GM12892 (cell line): Measurements from ENCODE around the gene CLEC16A.

Source experiments
- DNase-seq: peaks from one replicate; pipeline ENCODE4 v3.0.0; 2011; ENCODE audit not compliant: insufficient read length
- FAIRE-seq: peaks from 2 replicates; lab custom pipeline; 2011; peaks lifted over from hg19 to GRCh38; lab: Jason Lieb, UNC
- POLR2A ChIP-seq: IDR thresholded peaks from 2 replicates; pipeline ENCODE4 v1.6.1; 2011; ENCODE audit warnings: low read depth, low read length, control low read depth
- POLR2AphosphoS5 ChIP-seq: IDR thresholded peaks from 2 replicates; pipeline ENCODE4 v1.6.1; 2011; ENCODE audit warnings: low read depth, low read length, control low read depth
- TAF1 ChIP-seq: IDR thresholded peaks from 2 replicates; pipeline ENCODE4 v1.6.1; 2011; ENCODE audit warnings: low read depth, mild to moderate bottlenecking, control low read depth, low read length, borderline replicate concordance

The CLEC16A gene

GRCh38 chr16:10945065-10945787, 862 bp downstream of the CLEC16A start:
- DNase-seq (no peak), FAIRE-seq (no peak)
- no peak for TF ChIP-seq POLR2A
- no peak for TF ChIP-seq TAF1
- TF ChIP-seq POLR2AphosphoS5 = no peak

DNA sequence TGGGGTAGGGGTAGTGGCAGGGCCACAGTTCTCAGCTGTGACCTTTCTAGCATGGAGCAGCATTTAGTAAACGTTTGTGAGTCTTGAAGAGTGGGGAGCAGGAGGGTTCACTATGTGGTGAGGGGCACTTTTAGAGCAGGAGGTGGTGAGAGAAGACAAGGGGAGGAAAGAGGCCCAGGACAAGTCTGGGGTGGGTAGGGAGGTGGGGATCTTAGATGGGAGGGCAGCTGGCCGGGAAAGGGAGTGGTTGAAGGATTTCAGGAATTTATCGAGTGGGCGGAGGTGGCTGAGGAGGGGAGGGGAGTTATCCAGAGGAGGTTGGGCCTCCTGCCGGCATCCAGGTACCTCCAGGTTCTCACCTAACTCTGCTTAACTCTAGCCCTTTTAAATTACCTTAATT, 1.9 kb downstream of the CLEC16A start:
- FAIRE-seq = no peak
- DNase-seq = no peak
- no peak for TF ChIP-seq POLR2AphosphoS5
- TF ChIP-seq TAF1 = no peak
- no peak for TF ChIP-seq POLR2A

GRCh38 chr16:10947211-10947787, 2.9 kb downstream of the CLEC16A start:
- FAIRE-seq (no peak), DNase-seq (no peak)
- TF ChIP-seq TAF1 (no peak), POLR2AphosphoS5 (no peak), POLR2A (no peak)

DNA sequence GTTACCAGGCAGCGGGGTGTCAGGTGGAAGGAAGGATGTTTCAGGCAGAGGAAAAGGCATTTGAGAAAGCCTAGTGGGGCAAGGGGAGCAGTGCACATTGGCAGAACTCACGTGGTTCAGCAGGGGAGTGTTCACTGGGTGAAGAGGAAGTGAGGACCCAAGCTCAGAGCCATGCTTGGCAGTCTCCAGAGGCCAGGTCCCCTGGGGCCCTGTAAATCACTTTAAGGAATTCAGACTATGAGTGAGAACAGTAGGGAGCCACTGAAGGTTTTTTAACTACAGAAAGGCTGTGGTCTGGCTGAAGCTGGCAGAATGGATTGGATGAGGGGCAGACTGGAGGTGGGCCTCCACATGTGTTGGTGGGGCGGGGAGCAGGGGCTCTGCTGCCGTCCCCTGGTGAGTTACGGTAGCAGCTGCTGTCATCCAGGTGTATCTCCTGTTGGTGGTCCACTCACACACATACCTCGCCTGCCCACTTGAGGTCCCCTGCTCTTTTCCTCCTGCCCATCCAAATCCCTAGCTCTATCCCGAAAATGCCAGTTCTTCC, 5.1 kb downstream of the CLEC16A start:
- peak; percentile 87 for FAIRE-seq
- no peak for TF ChIP-seq TAF1
- TF ChIP-seq POLR2AphosphoS5 = no peak; the same call in 1 of the 2 replicates
- TF ChIP-seq POLR2A = no peak; the same call in 1 of the 2 replicates
- DNase-seq = no peak

DNA sequence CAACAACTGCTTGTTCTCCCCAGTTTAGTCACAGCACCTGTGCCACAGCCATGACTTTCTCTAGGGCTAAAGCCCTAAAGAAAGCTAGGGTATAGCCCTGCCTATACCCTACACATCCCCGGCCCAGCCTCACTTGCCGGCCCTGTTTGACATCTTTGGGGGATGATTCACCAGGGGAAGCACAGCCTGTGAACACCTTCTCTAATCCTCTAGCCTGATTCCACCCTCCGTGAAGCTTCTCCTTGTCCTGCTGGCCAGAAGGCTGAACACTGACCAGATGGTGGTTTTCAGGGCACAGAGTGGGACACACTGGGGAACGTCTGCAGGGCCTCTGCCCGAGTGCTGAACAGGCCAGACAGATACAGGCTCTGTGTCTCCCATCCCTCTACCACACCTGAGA, 6.0 kb downstream of the CLEC16A start:
- DNase-seq (no peak), FAIRE-seq (no peak)
- TF ChIP-seq POLR2AphosphoS5 (no peak), TAF1 (no peak), POLR2A (no peak)

DNA sequence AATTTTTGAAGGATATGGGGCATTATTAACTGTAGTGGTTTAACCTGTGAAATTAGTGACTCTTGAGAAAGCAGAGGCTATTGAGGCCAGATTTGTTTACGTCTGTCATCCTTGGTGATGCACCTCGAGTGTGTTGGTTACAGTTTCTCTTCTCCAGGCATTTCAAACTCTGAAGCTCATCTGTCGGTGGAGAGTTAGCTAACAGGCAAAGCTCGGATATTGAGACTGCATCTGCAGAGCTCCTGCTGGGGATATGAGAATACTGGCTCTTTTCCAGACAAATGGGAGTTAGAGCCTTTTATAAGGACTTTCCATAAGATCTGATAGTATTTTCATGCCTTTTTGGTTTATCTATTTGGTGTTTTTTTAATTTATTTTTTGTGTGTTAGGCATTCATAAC, 6.7 kb downstream of the CLEC16A start:
- DNase-seq = no peak
- FAIRE-seq = no peak
- TF ChIP-seq POLR2AphosphoS5 = no peak
- TF ChIP-seq TAF1 = no peak
- no peak for TF ChIP-seq POLR2A

DNA sequence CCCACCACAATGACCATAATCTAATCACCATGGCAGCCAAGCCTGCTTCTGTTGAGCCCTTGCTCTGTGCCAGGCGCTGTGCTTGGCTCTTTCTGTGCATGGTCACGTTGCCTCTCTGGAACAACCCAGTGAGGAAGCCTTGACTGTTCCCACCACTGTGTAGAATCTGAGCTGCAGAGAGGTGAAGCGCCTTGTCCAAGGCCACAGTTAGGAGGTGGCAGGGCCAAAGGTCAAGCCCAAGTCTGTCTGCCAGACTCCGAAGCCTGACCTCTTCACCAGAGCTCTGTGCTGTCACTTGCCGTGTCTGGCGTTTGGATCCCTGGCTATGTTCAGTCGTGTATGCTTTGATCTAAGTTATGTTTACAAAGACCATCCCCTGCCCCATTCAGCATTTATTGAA, 10.5 kb downstream of the CLEC16A start:
- TF ChIP-seq POLR2AphosphoS5 = no peak
- TF ChIP-seq POLR2A = no peak
- no peak for TF ChIP-seq TAF1
- DNase-seq (no peak), FAIRE-seq (no peak)

- DNase-seq (no peak), FAIRE-seq (peak; percentile 5)
- no peak for TF ChIP-seq POLR2A
- TF ChIP-seq POLR2AphosphoS5 = no peak
- no peak for TF ChIP-seq TAF1
Measured at GRCh38 chr16:10957771-10958482, 13.6 kb downstream of the CLEC16A start.

DNA sequence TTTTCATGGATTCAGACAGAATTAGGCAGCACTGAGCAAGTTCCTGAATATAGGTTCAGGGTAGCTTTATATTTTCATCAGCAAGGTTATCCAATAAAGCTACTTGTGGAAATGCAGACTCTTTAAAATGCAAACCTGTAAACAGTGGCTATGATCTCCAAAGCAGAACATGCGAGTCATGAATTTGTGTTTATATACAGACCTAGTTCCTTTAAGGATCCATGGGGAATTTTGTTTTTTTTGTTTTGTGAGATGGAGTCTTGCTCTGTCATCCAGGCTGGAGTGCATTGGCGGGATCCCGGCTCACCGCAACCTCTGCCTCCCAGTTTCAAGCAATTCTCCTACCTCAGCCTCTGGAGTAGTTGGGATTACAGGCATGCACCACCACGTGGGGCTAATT, 14.8 kb downstream of the CLEC16A start:
- no peak for FAIRE-seq
- no peak for DNase-seq
- no peak for TF ChIP-seq TAF1
- no peak for TF ChIP-seq POLR2AphosphoS5
- no peak for TF ChIP-seq POLR2A

DNA sequence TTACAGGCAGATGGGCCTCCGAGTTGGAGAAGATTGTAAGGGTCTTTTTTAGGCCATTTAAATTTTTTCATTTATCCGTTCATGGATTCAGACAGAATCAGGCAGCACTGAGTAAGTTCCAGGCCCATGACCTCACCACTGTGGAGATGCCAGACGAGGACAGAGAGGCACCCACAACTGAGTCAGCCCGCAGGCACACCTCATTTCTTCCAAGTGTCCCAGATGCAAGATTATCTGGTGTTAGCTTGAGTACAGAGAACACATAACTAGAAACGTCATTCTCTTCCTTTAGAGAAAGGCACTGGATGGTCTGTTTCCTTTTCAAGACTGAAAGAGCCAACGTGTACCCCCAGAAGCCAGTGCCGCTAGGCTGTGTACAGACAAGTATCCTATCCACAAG, 16.9 kb downstream of the CLEC16A start:
- TF ChIP-seq POLR2AphosphoS5 (no peak), POLR2A (no peak), TAF1 (no peak)
- DNase-seq = no peak
- no peak for FAIRE-seq

- DNase-seq = peak; percentile 53
- peak; percentile 91 for FAIRE-seq
- TF ChIP-seq POLR2AphosphoS5 (no peak), POLR2A (no peak; the same call in 1 of the 2 replicates), TAF1 (no peak)
Measured at GRCh38 chr16:10964039-10964890, 19.9 kb downstream of the CLEC16A start.
